Endothelial cell (in vitro differentiated cells): Measurements from ENCODE around the gene GOLGA8J. TPM values are rescaled to one million over a fixed set of nuclear protein-coding genes. Genes with fewer than 3 reads are reported as not detected.

Experiments
- DNase-seq: peaks from one replicate; pipeline ENCODE4 v3.0.0; 2021; ENCODE audit warnings: low spot score
- H3K27ac Mint-ChIP-seq: one replicate; pipeline ENCODE4 v1.8.0; 2021; ENCODE audit warnings: mixed read lengths, inconsistent platforms; ENCODE audit not compliant: unreplicated experiment
- H3K27me3 Mint-ChIP-seq: one replicate; pipeline ENCODE4 v1.8.0; 2021; ENCODE audit warnings: mild to moderate bottlenecking, moderate library complexity, mixed read lengths, inconsistent platforms; ENCODE audit not compliant: unreplicated experiment
- H3K36me3 Mint-ChIP-seq: one replicate; pipeline ENCODE4 v1.8.0; 2021; ENCODE audit warnings: mild to moderate bottlenecking, low read depth, mixed read lengths, inconsistent platforms; ENCODE audit not compliant: unreplicated experiment
- H3K4me1 Mint-ChIP-seq: one replicate; pipeline ENCODE4 v1.8.0; 2021; ENCODE audit warnings: mild to moderate bottlenecking, mixed read lengths, inconsistent platforms; ENCODE audit not compliant: unreplicated experiment
- H3K4me3 Mint-ChIP-seq: one replicate; pipeline ENCODE4 v1.8.0; 2021; ENCODE audit warnings: mild to moderate bottlenecking, mixed read lengths, inconsistent platforms; ENCODE audit not compliant: unreplicated experiment
- H3K9me3 Mint-ChIP-seq: one replicate; pipeline ENCODE4 v1.8.0; 2021; ENCODE audit warnings: mixed read lengths, inconsistent platforms; ENCODE audit not compliant: unreplicated experiment
- CTCF ChIP-seq: fragments of 200-600 bp; sonication (generic); IDR thresholded peaks from one replicate; pipeline ENCODE4 v1.5.0; 2021; ENCODE audit warnings: antibody characterized with exemption; ENCODE audit not compliant: unreplicated experiment
- total RNA-seq: library from RNA; stranded (reverse); fragmentation: NEBNext Ultra II Directional; extraction: Animal tissue kit (Norgen Biotek cat#: 25700); gene quantifications from one replicate; pipeline ENCODE4 v1.2.1, GENCODE V29; 2021; ENCODE audit not compliant: unreplicated experiment

The GOLGA8J gene
- total RNA-seq, 1 donor from 2014 or later, result not detected

GRCh38 chr15:30046430-30046829 lies 36.3 kb upstream of the GOLGA8J start:
- no peak overlapping the region for H3K4me3 Mint-ChIP-seq
- H3K27ac Mint-ChIP-seq, result no peak overlapping the region
- no peak for DNase-seq
- H3K27me3 Mint-ChIP-seq, result peaks cover 1% of the 10 kb centered on the region
- no peaks in the 10 kb centered on the region for H3K4me1 Mint-ChIP-seq
- no peaks in the 10 kb centered on the region for H3K9me3 Mint-ChIP-seq
- H3K36me3 Mint-ChIP-seq, result no peaks in the 10 kb centered on the region
- no peak for TF ChIP-seq CTCF

- TF ChIP-seq CTCF, result no peak
- Mint-ChIP-seq H3K4me3 (no peak overlapping the region), H3K4me1 (no peaks in the 10 kb centered on the region), H3K27me3 (peaks cover 5% of the 10 kb centered on the region), H3K36me3 (no peaks in the 10 kb centered on the region), H3K27ac (no peak overlapping the region), H3K9me3 (no peaks in the 10 kb centered on the region)
- DNase-seq, result no peak
These were observed 27.2 kb upstream of the GOLGA8J start for GRCh38 chr15:30055604-30056003.

GRCh38 chr15:30056166-30056565 lies 26.6 kb upstream of the GOLGA8J start:
- no peaks in the 10 kb centered on the region for H3K36me3 Mint-ChIP-seq
- peaks cover 3% of the 10 kb centered on the region for H3K4me1 Mint-ChIP-seq
- peaks cover 5% of the 10 kb centered on the region for H3K27me3 Mint-ChIP-seq
- no peaks in the 10 kb centered on the region for H3K9me3 Mint-ChIP-seq
- no peak for DNase-seq
- no peak for TF ChIP-seq CTCF
- H3K4me3 Mint-ChIP-seq, result no peak overlapping the region
- no peak overlapping the region for H3K27ac Mint-ChIP-seq

GRCh38 chr15:30059771-30060170 lies 23.0 kb upstream of the GOLGA8J start:
- Mint-ChIP-seq H3K4me1 (peaks cover 15% of the 10 kb centered on the region), H3K27me3 (peaks cover 5% of the 10 kb centered on the region), H3K36me3 (no peaks in the 10 kb centered on the region), H3K9me3 (no peaks in the 10 kb centered on the region), H3K27ac (no peak overlapping the region), H3K4me3 (no peak overlapping the region)
- DNase-seq, result no peak
- no peak for TF ChIP-seq CTCF

- no peaks in the 10 kb centered on the region for H3K9me3 Mint-ChIP-seq
- no peaks in the 10 kb centered on the region for H3K36me3 Mint-ChIP-seq
- no peak overlapping the region for H3K27ac Mint-ChIP-seq
- DNase-seq, result no peak
- H3K4me1 Mint-ChIP-seq, result peaks cover 15% of the 10 kb centered on the region
- TF ChIP-seq CTCF, result no peak
- H3K27me3 Mint-ChIP-seq, result peaks cover 2% of the 10 kb centered on the region
- H3K4me3 Mint-ChIP-seq, result no peak overlapping the region
These were observed 19.9 kb upstream of the GOLGA8J start for GRCh38 chr15:30062881-30063280.
